HepG2 (cell line): ENCODE measurements around the gene ICAM2. TPM values are rescaled to one million over a fixed set of nuclear protein-coding genes. Genes with fewer than 3 reads are reported as not detected.

Source experiments
- EEA1 ChIP-seq: sonication (generic); formaldehyde crosslinking; IDR thresholded peaks from 2 replicates; pipeline ENCODE4 v1.5.1; 2020; ENCODE audit warnings: mild to moderate bottlenecking, missing genetic modification reagents, borderline replicate concordance
- KDM5A ChIP-seq: fragments of 200-600 bp; sonication (generic); IDR thresholded peaks from 2 replicates; pipeline ENCODE4 v1.7.0; 2018; ENCODE audit warnings: antibody characterized with exemption, mild to moderate bottlenecking, low read length, borderline replicate concordance
- LCORL ChIP-seq, 2 experiments: fragments of 450-650 bp in 1 of 2; sonication (generic) in 1 of 2; formaldehyde crosslinking in 1 of 2; IDR thresholded peaks; 2 replicates each; pipeline versions ENCODE4 v1.5.0 to v1.6.1; 2017 to 2020; ENCODE audit warnings: antibody characterized with exemption in 1 of 2, missing genetic modification reagents in 1 of 2
- MZF1 ChIP-seq: sonication (generic); formaldehyde crosslinking; IDR thresholded peaks from 2 replicates; pipeline ENCODE4 v1.8.1; 2023; ENCODE audit warnings: mild to moderate bottlenecking, missing genetic modification reagents, borderline replicate concordance
- NR2F1 ChIP-seq, 2 experiments: fragments of 450-650 bp in 1 of 2; formaldehyde crosslinking in 1 of 2; IDR thresholded peaks; 2 replicates each; pipeline versions ENCODE4 v1.5.0 to v1.6.1; 2016 to 2020; ENCODE audit warnings: mild to moderate bottlenecking in 1 of 2, missing compliant biosample characterization in 1 of 2, missing genetic modification reagents in 1 of 2, moderate library complexity in 1 of 2
- PATZ1 ChIP-seq: sonication (generic); formaldehyde crosslinking; IDR thresholded peaks from 2 replicates; pipeline ENCODE4 v1.4.0; 2020; ENCODE audit warnings: missing genetic modification reagents
- PAX8 ChIP-seq: sonication (generic); formaldehyde crosslinking; IDR thresholded peaks from 2 replicates; pipeline ENCODE4 v1.8.0; 2022; ENCODE audit warnings: mild to moderate bottlenecking, missing genetic modification reagents, borderline replicate concordance
- PHF5A ChIP-seq: IDR thresholded peaks from one replicate; pipeline ENCODE4 v1.6.1; 2018; ENCODE audit warnings: low read depth, missing genetic modification reagents; ENCODE audit not compliant: unreplicated experiment
- POGK ChIP-seq: sonication (generic); formaldehyde crosslinking; conservative IDR thresholded peaks from 2 replicates; pipeline ENCODE4 v1.8.0; 2022; ENCODE audit warnings: mild to moderate bottlenecking, moderate library complexity, missing genetic modification reagents
- RELA ChIP-seq: sonication (generic); formaldehyde crosslinking; IDR thresholded peaks from 2 replicates; pipeline ENCODE4 v1.4.0; 2020; ENCODE audit warnings: missing genetic modification reagents
- SETDB1 ChIP-seq: sonication (generic); formaldehyde crosslinking; IDR thresholded peaks from 2 replicates; pipeline ENCODE4 v1.5.1; 2020; ENCODE audit warnings: missing genetic modification reagents, mild to moderate bottlenecking, borderline replicate concordance
- ZFYVE20 ChIP-seq: sonication (generic); formaldehyde crosslinking; IDR thresholded peaks from 2 replicates; pipeline ENCODE4 v1.8.0; 2023; ENCODE audit warnings: low read depth, mild to moderate bottlenecking, moderate library complexity, missing genetic modification reagents, borderline replicate concordance
- ZNF276 ChIP-seq: sonication (generic); formaldehyde crosslinking; IDR thresholded peaks from 2 replicates; pipeline ENCODE4 v1.4.0; 2020; ENCODE audit warnings: mild to moderate bottlenecking, low read depth, missing genetic modification reagents
- ZNF510 ChIP-seq: sonication (generic); formaldehyde crosslinking; IDR thresholded peaks from 2 replicates; pipeline ENCODE4 v1.4.0; 2020; ENCODE audit warnings: low read depth, mild to moderate bottlenecking, missing genetic modification reagents
- ZNF512B ChIP-seq: sonication (generic); formaldehyde crosslinking; IDR thresholded peaks from 2 replicates; pipeline ENCODE4 v1.5.1; 2020; ENCODE audit warnings: missing genetic modification reagents, mild to moderate bottlenecking, borderline replicate concordance
- ZNF770 ChIP-seq: sonication (generic); formaldehyde crosslinking; IDR thresholded peaks from 2 replicates; pipeline ENCODE4 v1.5.0; 2020; ENCODE audit warnings: mild to moderate bottlenecking, missing genetic modification reagents
- polyA plus RNA-seq, 8 experiments: library from polyadenylated mRNA; depleted of rRNA in 3 of 8; stranded (reverse) in 7 of 8; unstranded in 1 of 8; fragments of >200 nt; fragmentation: Illumina TruSeq in 4 of 8; extraction: Trizol in 4 of 8; gene quantifications; 2 replicates each; pipeline versions ENCODE4 v1.2.1 to v1.2.3, GENCODE V29; 2011 to 2016; ENCODE audit warnings: low read depth in 4 of 8, missing spikeins in 1 of 8, mixed read lengths in 1 of 8; ENCODE audit not compliant: insufficient read depth in 1 of 8
- total RNA-seq, 5 experiments: library from RNA; depleted of rRNA; stranded (reverse); fragments of >200 nt; fragmentation: Illumina TruSeq; extraction: Trizol; gene quantifications; 2 replicates each; pipeline ENCODE4 v1.2.3, GENCODE V29; 2016; ENCODE audit warnings: low read depth in 1 of 5

ICAM2 gene
- total and polyA plus RNA-seq, 2 of the 13 experiments (the other 11 are each of a cell fraction or from before 2014, with no cell fraction given), result 10.9 to 20.8 TPM

- TF ChIP-seq POGK (CRISPR knock-in tag) (no peak), PAX8 (no peak; the same call in 1 of the 2 replicates), ZNF512B (CRISPR knock-in tag) (no peak), PATZ1 (CRISPR knock-in tag) (peak; percentile 95), EEA1 (peak; percentile 71; the same call in 1 of the 2 replicates), ZFYVE20 (CRISPR knock-in tag) (no peak), ZNF510 (CRISPR knock-in tag) (no peak), PHF5A (no peak), LCORL (IDR thresholded peaks at IDR 0.05) (no peak), LCORL (CRISPR knock-in tag; IDR thresholded peaks at IDR 0.05) (peak; percentile 24; the same call in 1 of the 2 replicates), SETDB1 (CRISPR knock-in tag) (no peak), RELA (CRISPR knock-in tag) (no peak), NR2F1 (CRISPR knock-in tag; IDR thresholded peaks at IDR 0.05) (peak in 1 of 2 experiments; percentile 25; a peak in 1 of 4 replicates), ZNF770 (0 out of 2 replicates have a peak, but pooled peaks have one; percentile 35), MZF1 (CRISPR knock-in tag) (no peak), KDM5A (no peak), ZNF276 (CRISPR knock-in tag) (no peak)
These were observed 22.2 kb downstream of the ICAM2 start, which contains the start of gene PRR29 (continued) for GRCh38 chr17:63998050-63998720.
